NCI-H748 (cell line): ENCODE data around the gene PNP.
"Not testable (repeated sequence)": the region's sequence is repeated elsewhere in the genome, so short reads cannot be mapped to it uniquely, and the experiment has no call there.

Source experiments
- DNase-seq: peaks from one replicate; lab custom pipeline; 2025; ENCODE audit not compliant: unreplicated experiment; lab: John Stamatoyannopoulos, UW

Gene PNP

GRCh38 chr14:20469242-20469889 is at the start of gene PNP:
TSS of gene PNP (plus strand) at chr14:20469406. CDS start at chr14:20469525, 119 bp downstream.
- peak; percentile 96 for DNase-seq

DNA sequence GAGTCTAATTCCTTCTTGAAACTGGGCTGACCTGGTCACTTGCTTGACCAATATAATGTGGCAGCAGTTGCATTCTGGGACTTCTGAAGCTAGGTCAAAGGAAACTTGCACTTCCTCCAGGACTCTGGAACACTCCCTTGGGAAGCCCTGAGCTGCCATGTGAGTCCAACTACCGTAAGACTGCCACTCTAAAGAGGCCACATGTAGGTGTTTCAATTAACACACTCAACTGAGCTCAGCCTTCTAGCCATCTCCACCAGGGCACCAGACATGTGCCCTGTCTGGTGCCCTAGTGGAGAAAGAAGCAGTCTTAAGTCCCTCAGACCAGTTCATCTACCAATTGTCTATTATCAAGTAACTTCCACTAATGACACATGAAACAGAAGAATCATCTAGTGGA is 49.8 kb upstream of the PNP start:
- no peak for DNase-seq

GRCh38 chr14:20421267-20421666 is 47.9 kb upstream of the PNP start:
- DNase-seq = no peak

DNA sequence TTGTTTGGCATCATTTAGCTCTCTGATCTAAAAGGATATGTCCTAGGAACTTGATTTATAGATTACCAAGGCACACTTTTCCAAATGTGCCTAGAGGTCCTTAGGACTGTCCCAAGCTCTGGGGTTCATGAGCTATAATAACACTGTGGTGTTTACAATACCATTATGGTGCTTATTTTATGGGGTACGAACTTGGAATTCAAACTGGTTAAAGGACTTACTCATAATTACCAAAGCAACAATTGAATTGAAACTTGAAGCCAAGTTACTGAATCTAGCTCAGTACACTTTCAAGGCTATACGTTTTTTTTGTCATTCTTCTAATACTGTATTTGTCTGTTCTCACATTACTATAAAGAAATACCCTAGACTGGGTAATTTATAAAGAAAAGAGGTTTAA is 46.3 kb upstream of the PNP start:
- DNase-seq = no peak

DNA sequence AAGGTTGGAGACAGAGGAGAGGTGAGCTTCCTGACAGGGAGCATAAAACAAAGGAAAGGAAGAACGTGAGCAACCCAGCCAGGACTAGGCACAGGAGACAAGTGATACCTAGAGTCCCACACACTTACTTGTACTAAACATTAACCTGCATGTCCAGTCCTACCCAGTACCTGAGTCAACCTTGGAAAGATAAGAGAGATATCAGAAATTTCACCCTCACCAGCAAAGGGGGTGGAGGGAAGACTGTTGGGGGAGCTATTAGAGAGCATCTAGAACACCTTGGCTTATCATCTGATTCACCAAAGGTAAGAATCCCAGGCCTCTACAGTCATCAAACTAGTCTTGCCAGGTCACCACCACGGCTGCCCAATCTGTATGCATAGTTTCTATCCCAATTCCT is 44.4 kb upstream of the PNP start:
- DNase-seq = no peak

DNA sequence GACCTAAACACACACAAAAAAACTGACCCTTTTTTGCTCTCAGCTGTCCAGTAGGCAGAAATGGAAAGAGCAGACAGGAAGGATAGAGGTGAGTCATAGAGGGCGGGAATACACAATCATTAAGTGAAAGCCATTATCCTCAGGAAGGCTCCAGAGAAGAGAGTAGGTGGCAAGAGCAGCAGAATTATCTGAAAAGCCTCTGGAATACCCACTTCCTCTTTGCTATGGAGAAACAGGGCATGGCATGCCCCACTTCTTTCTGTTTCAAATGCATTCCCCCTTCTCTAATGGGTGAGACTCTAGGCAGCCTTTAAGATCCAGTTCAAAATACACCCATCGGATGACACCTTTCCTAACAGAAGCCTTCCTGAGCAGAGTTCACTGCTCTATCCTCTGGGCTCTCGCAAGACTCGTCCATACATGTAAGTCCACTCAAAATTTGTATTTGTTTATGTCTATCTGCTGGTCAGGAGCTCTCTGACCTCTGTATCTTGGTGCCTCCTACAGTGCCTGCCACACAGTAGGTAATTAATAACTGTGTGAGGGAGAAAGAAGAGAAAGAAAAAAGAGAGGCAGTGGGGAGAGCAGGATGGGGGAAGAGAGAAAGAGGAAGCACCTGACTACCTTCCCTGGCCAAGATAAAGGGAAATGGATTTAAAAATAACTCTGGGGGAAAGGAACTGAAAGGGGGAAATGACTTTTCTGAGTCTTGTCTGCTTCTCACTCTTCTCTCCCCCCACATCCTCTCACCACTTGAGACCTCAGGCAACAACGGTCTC is 41.8 kb upstream of the PNP start:
- DNase-seq = peak; percentile 9

DNA sequence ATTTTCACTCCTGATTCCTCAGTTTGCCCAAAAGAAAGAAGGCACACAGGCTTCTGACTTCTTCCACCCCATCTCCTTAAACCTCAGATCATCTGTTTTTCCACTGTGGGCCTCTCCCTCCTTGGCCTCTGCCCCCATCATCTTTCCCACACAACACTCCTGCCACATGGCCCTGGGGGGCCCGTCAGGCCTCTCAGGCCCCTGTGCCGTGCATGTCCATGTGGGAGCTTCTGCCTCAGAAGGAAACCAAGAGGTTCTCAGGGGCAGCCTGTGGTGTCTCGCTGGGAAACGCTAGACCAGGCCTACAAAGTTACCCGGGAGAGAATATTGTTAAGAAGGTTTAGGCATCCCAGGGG is 41.2 kb upstream of the PNP start:
- no peak for DNase-seq

DNA sequence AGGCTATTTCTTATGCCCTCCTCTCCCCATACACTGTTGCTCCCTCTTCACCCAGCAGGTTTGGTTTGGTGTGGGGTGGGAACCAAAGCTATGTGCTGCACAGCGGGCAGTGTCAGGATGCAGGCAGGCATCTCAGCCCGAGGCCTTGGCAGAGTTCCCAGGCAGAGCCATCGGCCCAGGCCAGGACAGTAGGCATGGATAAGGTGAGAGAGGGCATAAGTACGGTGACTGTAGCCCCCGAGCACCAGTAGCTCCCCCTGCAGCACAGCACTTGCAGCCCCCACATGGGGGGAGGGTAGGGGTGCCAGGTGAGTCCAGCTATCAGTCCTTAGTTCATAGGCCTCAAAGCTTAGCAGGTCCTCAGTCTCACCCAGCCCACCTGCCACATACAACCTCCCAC is 40.4 kb upstream of the PNP start:
- no peak for DNase-seq

DNA sequence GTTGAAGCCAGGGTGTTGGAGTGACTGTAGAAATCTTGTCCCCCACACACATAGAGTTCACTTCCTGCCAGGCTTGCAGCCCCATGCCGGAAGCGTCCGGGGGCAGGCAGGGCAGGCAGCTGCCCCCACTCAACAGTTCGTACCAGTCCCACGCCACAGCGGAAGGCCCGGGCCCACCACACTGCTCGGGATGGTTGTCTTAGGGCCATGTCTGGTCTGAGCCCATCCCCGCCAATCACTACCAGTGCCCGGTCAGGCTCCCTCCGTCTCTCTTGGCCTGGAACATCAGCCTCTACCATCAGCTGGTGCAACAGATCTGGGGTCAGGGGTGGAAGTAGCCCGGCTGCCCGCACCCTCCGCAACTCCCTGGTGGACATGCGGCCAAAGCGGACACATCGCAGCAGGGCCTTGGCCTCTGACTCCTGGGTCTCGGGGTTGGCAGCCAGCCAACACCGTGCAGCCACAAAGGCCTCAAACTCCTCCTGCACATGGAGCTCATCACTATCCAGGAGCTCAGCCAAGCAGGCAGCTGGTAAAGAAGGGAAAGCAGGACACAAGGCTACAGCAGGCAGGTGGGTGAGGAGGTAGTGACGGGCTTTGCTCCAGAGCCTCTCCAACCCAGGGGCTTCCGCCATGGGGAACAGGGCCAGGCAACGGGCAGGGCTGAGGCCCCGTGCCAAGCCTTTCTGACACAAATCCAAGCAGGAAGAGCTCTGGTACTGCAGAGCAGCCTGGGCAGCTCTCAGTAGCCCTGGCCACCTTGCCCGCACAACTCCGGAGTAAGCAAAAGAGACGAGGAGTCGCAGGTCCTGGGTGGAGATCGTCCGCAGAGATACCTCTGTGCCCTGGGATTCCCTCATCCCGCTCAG is 39.2 kb upstream of the PNP start:
- no peak for DNase-seq

GRCh38 chr14:20434701-20435581 is 34.3 kb upstream of the PNP start:
- DNase-seq = no peak

DNA sequence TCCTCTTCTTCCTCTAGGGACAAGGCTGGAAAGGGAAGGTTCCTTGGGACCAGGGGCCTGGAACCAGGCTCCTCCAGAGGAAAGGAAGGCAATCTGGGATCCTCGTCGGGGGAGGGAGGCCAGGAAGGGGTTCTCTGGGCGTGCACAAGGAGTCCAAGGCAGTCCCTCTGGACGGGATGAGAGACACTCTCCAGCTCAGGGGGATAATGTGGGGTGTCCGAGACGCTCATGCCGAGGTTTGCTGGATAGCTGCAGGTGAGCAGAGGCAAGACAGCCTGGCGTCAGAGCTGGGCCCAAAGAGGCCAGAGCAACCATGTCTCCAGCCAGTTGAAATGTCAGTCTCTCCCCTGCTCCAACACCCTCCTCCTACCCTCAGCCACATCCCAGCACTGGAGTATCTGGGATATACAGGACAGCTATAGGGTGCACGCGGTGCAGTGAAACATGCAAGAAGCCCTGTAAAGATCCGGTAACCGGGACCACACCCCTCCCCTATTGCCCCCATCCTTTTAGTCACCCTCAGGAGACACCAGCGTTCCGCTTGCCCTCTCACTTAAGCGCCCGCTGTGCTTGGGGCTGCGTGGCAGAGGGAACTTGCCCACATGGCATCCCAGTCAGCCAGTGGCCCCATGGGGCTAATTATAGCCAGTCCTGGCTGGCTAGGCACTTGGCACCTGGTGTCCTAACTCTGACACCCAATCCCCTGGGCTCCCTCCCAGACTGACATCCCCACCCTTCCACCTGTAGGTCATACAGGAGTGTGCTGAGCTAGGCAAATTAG is 33.4 kb upstream of the PNP start, which contains the start of gene KLHL33:
Gene KLHL33, minus strand, starts transcription at position 585 of the 781 bp plus-strand sequence. Its CDS starts 355 bp downstream, at position 230.
- DNase-seq = no peak

DNA sequence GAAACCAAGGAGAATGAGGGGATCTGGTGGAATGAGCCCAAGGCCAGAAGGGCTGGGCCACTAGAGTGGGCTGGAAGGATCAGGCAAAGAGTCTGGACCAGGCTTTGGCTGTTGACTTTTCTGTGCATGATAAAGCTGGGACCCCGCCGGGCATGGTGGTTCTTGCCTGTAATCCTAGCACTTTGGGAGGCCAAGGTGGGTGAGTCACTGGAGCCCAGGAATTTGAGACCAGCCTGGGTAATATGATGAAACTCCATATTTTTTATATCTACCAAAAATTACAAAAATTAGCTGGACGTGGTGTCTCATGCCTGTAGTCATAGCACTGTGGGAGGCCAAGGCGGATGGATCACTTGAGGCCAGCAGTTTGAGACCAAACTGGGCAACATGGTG is 32.8 kb upstream of the PNP start:
- no peak for DNase-seq

GRCh38 chr14:20438664-20439063 is 30.5 kb upstream of the PNP start:
- DNase-seq = no peak

DNA sequence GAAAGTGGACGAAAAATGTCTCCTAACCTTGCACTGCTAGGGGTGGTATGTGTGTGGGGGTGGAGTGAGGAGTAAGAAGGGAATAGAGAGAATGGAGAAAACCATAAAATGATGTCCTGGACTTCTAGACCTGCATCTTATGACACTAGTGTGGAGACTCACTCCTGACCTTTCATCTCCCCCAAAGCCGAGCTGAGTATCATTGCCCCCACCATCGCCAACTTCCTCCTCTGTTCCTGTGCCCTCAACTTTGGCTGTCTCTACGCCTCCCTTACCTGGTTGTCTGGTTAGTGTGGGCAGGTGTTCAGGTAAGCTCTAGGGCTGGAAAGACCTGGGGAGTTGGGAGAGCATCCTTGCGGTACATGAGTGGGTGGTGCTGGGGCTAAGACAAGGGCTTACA is 28.7 kb upstream of the PNP start:
- DNase-seq = no peak

DNA sequence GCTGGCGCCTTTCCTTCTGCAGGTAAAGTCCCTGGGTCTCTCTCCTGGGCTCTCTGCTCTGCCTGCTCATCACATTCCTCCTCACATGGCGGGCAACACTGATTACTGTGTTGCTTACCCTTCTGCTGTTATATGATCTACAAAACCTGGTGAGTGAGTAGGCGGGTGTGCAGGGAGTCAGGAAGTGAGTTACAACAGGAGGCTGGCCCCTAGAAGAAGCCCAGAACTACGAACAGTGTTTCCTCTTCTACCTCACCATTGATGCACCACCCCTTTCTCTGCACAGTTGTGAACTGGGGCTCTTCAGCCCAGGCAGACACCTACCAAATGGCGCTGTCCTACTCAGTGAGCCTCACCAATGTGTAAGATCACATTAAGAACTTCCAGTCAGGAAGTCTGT is 28.3 kb upstream of the PNP start:
- DNase-seq = no peak

GRCh38 chr14:20441461-20441860 is 27.7 kb upstream of the PNP start:
- DNase-seq = no peak

GRCh38 chr14:20443650-20444049 is 25.6 kb upstream of the PNP start:
- not testable (repeated sequence) for DNase-seq

GRCh38 chr14:20446889-20447288 is 22.3 kb upstream of the PNP start:
- DNase-seq = no peak

DNA sequence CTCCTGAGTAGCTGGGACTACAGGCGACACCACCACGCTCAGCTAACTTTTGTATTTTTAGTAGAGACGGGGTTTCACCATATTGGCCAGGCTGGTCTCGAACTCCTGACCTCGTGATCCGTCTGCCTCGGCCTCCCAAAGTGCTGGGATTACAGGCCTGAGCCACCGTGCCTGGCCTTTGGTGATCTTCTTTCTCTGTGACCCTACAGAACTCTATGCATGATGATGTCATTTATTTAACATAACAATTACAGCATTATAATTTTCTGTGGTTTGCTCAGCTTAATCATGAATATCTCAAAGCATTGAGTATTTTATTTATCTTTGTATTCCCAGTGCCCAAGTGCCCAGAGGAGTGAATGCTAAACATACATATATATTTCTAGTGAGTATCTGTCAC is 16.4 kb upstream of the PNP start:
- not testable (repeated sequence) for DNase-seq
